Central memory CD4-positive, alpha-beta T cell (primary cell): ENCODE measurements around the gene CNTNAP5.

ENCODE experiments used
- DNase-seq: peaks from one replicate; pipeline ENCODE4 v3.0.0; 2022

CNTNAP5 gene

GRCh38 chr2:124482044-124482443, 457.0 kb downstream of the CNTNAP5 start:
- DNase-seq, result no peak

GRCh38 chr2:124482551-124482950, 457.5 kb downstream of the CNTNAP5 start:
- DNase-seq, result no peak

- DNase-seq, result no peak
These were observed 460.6 kb downstream of the CNTNAP5 start for GRCh38 chr2:124485659-124486058.

GRCh38 chr2:124489686-124490085, 464.6 kb downstream of the CNTNAP5 start:
- no peak for DNase-seq

GRCh38 chr2:124501575-124502152, 476.6 kb downstream of the CNTNAP5 start:
- no peak for DNase-seq

- DNase-seq, result no peak
These were observed 489.1 kb downstream of the CNTNAP5 start for GRCh38 chr2:124514236-124514635.

- DNase-seq, result no peak
These were observed 495.9 kb downstream of the CNTNAP5 start for GRCh38 chr2:124520953-124521352.

GRCh38 chr2:124523096-124523495, 498.0 kb downstream of the CNTNAP5 start:
- DNase-seq, result no peak

- no peak for DNase-seq
These were observed 499.2 kb downstream of the CNTNAP5 start for GRCh38 chr2:124524155-124524915.

- no peak for DNase-seq
These were observed 501.1 kb downstream of the CNTNAP5 start for GRCh38 chr2:124526221-124526620.

GRCh38 chr2:124530203-124530602, 505.1 kb downstream of the CNTNAP5 start:
- DNase-seq, result no peak

GRCh38 chr2:124533226-124533954, 508.3 kb downstream of the CNTNAP5 start:
- no peak for DNase-seq

- no peak for DNase-seq
These were observed 508.9 kb downstream of the CNTNAP5 start for GRCh38 chr2:124534028-124534427.

- DNase-seq, result no peak
These were observed 510.7 kb downstream of the CNTNAP5 start for GRCh38 chr2:124535816-124536215.

GRCh38 chr2:124536591-124536990, 511.5 kb downstream of the CNTNAP5 start:
- no peak for DNase-seq

GRCh38 chr2:124538549-124538948, 513.5 kb downstream of the CNTNAP5 start:
- DNase-seq, result no peak

- no peak for DNase-seq
These were observed 515.7 kb downstream of the CNTNAP5 start for GRCh38 chr2:124540805-124541204.

GRCh38 chr2:124542932-124543640, 518.0 kb downstream of the CNTNAP5 start:
- no peak for DNase-seq

GRCh38 chr2:124547700-124548099, 522.6 kb downstream of the CNTNAP5 start:
- DNase-seq, result no peak

GRCh38 chr2:124558277-124558905, 533.3 kb downstream of the CNTNAP5 start:
- no peak for DNase-seq

GRCh38 chr2:124559236-124559635, 534.1 kb downstream of the CNTNAP5 start:
- no peak for DNase-seq

- DNase-seq, result no peak
These were observed 535.6 kb downstream of the CNTNAP5 start for GRCh38 chr2:124560592-124561112.
